Fibroblast of gingiva (primary cell): ENCODE results near the gene ALPK1.
"Not testable (repeated sequence)": the region's sequence is repeated elsewhere in the genome, so short reads cannot be mapped to it uniquely, and the experiment has no call there.

Experiments
- DNase-seq: peaks from one replicate; pipeline ENCODE4 v3.0.0-alpha.2; 2011; ENCODE audit warnings: low read depth

The ALPK1 gene

DNA sequence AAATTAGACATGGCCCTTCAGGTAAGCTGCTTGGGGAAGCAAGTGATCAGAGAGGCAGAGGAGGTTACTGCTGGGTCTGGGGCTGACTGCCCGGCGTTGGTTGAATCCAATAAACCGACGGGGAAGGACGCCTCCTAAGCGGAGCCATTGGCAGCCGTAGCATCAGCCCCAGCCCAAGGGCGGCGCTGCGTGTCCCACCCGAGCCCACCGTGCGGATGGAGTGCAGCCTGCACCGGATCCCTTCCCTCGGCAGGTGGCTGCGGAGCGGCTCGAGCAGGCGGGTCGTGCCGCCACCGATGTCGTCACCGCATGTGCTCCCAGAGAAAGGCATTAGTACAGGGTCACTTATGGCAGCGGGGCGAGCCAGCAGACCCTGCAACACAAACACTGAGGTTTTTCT lies 82.1 kb downstream of the ALPK1 start:
- DNase-seq = no peak

DNA sequence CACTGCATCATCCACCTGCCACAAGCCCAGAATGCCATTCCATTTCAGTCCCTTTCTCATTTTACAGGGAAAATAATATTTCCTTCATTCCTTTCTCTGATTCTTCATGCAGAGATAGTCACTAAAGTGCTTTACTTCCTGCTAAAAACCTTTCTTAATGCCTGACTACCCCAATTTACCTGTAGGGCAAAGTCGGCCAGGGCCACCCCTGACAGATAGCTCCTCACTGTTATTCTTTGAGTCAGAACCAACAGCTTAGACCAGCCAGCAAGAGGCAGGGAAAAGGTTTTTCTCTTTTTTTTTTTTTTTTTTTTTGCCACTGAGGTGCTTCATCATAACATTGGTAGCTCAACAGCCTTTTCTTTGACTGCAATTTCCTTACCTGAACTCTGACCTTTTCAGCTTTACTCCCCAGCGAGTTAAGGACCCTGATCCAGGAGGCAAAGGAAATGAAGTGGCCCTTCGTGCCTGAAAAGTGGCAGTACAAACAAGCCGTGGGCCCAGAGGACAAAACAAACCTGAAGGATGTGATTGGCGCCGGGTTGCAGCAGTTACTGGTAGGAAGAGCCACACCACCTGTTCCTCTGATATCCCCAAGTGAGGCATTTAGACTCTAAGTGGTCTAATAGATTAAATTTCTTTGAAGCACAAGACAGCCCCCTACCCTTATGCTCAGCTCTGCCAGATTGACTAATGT lies 85.0 kb downstream of the ALPK1 start:
- no peak for DNase-seq

DNA sequence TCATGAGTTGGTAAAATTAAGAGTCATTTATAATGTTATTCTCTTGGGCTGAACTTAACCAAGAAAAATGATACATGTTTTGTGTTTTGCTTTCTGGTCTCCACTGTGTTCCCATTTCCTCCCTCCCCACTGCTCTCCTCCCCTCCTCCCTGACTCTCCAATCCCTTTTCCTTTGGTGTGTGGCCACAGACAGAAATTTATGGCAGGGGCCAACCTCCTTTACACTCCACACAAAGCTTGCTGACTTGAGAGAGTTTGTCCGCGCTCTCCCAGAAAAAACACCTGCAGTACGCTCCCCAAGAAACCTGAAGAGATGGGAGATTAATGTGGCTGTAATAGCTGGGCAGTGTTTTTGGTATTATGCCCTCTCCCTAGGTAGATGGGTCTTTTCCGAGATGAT lies 88.9 kb downstream of the ALPK1 start:
- DNase-seq = no peak

DNA sequence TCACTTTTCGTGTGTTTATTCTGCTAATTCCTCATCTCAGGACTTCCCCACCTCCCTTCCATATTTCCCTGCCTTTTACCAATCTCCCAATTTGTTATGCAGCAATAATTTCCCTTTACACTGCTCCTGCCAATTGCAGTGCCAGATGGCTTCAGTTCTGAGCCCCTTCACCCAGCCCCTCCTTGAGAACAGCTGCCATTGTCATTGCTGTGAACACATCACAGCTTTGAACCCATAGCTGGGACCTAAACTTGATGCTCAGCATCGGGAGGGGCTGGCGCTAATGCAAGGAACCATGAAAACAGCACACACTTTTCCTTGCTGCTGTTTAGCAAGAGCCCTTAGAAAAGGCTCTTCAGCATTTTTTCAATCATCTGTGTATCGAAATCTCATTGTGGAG lies 104.9 kb downstream of the ALPK1 start:
- no peak for DNase-seq

DNA sequence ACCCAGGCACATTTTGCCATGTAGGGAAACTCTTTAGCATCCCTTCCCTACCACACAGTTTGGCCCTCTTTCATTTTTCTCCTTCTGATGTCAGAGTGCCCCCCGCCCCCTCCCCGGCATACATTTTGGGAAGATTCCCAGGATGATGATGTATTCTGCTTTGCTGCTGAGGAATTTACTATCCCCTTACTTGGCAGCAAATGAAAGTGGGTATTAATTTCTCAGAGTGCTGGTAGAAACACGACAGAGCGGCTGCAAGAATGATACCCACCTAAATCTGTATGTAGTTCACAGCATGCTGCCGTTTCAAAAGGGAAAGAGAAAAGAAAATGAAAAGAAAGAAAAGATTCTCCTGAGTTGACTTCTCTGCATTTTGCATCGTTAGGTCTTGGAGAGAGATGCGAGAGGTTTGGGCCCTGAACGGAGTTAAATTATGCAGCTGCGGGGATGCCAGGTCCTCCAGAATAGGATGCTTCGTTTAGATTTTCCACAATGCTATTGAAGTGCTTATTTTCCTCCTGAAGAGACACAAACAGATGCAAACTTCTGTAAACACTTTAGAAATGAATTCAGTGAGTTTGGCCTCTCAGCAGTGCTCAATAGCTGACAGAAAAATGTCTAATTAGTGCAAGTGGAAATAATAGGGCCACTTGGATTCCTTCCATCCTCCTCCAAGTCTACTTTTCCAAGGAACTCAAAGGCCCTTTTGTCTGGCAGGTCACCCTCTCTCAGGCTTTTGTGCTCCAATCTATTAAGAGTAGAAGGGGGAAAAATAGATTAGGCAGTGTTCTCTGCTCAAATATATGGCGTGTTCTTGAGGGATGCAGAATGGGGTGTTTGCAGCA lies 106.2 kb downstream of the ALPK1 start:
- peak; percentile 10 for DNase-seq

DNA sequence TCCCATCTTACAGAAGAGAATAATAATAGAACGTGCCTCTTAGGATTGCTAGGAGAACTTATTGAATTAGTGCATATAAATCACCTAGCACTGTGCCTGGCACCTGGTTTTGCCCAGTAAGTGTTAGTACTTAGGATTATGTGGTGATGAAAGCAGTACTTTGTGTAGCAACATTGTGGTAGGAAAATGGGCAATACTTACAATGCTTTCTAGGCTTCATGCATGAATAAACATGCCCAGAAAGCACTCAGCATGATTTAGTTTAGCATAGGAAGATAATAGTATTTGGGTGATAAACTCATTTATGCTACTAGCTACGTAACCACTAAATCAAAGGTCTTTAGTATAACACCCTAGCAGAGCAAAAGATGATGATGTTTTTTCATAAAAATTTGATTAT lies 113.2 kb downstream of the ALPK1 start:
- no peak for DNase-seq

DNA sequence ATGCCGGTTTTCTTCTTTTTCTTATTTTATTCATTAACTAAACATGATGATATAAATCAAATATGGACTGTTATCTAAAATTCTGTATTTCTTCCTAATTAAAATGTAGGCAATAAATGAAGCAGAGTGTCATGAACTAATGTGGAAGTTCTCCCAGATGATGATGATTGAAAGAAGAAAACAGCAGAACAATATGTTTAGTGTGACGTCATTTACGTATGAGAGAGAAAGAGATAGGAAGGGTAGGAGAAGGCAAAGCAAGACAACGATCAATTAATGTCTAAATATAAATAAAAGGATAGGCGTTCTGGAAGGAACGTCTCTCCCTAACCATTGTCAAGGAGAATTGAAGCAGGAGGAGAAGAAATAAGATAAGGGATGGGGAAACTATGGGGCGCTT lies 113.6 kb downstream of the ALPK1 start:
- DNase-seq = no peak

DNA sequence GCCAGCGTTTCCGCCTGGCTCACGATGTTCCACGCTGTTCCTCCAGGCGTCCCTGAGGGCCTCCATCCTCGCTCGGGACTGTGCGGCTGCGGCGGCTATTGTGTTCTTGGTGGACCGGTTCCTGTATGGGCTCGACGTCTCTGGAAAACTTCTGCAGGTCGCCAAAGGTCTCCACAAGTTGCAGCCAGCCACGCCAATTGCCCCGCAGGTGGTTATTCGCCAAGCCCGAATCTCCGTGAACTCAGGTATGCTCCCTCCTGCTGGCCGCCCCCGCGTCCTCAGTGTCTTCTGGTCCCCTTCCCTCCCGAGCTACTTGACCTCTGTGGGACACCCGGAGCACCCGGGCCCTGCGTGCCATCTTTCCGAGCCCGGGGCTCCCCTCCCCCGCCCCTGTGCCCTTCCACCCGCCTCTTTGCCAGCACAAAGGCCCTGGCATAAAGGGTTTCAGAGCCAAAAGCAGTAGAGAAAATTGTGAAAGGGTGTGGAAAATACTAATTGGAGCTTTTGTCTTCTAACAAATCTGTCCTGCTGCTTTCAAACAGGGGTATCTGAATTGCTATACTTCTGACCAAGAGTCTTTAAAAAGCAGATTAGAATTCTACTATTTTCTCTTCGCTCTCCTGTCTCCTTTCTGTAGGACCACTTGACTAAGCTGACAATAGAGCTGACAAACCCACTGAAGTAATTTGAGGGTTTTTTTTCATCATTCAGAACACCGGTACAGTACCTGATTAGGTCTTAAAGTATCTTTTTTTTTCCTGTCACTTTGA lies 114.8 kb downstream of the ALPK1 start:
- no peak for DNase-seq

DNA sequence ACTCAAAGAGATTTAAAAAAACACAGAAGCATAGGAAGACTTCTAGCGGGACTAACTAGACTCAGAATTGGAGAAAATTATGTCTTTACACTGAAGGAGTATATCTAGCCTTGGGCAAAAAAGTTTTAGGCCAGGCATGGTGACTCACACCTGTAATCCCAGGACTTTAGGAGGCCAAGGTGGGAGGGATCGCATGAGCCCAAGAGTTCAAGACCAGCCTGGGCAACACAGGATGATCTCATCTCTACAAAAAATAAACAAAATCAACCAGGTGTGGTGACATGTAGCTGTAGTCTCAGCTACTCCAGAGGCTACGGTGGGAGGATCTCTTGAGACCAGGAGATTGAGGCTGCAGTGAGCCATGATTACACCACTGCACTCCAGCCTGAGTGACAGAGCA lies 119.3 kb downstream of the ALPK1 start:
- DNase-seq = no peak

DNA sequence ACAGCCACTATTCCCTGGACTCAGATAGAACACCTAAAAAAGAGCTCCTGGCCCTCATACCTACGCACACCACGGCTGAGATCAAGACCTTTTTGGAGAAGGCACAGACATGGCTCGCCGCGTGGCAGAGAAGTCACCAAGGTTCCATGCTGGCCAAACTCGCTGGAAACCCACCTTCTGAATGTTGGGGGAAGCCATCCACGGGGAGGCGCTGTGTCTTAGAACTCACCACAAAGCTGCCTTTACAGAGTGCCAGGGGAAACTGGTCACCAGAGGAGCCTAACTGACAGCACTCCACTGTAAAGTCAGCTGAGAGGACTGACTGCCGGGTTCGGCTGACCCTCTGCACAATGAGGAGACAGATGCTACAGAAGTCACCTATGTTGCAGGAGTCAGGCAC lies 120.9 kb downstream of the ALPK1 start:
- DNase-seq = no peak

DNA sequence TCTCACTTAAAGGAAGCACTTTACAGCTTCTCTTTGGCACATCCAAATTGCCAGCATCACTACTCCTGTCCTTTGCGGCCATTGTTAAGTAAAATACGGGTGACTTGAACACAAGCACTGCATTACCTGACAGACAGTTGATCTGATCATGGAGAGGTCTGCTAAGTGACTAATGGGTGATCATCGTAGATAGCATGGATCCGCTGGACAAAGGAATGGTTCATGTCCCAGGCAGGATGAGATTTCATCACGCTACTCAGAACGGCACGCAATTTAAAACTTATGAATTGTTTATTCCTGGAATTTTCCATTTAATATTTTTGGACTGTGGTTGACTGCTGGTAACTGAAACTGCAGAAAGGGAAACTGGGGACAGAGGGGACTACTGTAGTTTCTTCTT lies 124.7 kb downstream of the ALPK1 start:
- peak; percentile 26 for DNase-seq

DNA sequence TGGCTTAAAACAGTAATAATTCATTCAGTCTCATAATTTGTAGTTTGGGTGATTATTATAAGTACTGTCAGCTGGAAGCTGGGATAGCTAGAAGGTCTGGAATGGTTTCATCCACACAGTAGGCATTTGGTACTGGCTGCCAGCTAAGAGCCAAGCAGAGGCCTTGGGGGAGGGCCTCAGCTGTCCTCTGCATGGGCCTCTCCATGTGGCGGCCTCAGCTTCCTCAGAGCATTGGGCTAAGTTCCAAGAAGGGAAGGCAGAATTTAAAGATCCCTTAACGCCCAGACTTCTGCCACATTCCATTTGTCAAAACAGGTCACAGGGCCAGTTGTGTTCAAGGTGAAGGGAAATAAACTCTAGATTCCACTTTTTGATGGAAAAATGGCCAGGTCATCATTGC lies 125.5 kb downstream of the ALPK1 start:
- DNase-seq = no peak

DNA sequence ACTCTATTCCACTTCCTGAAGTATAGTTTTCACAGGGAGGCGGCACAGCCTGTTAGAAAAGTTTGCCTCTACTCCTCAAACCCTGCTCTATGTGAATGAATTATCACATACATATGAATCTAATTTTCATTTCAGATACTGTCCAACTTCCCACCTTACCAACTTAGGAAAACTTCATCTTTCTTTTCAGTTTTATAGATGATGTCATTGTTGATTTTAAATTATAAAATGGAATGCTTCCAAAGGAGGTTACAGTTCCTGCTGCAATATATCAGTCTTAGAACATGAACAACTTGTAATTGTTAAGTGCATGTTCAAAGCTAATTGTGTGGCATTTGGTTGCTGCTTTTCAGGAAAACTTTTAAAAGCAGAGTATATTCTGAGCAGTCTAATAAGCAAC lies 126.4 kb downstream of the ALPK1 start:
- no peak for DNase-seq

DNA sequence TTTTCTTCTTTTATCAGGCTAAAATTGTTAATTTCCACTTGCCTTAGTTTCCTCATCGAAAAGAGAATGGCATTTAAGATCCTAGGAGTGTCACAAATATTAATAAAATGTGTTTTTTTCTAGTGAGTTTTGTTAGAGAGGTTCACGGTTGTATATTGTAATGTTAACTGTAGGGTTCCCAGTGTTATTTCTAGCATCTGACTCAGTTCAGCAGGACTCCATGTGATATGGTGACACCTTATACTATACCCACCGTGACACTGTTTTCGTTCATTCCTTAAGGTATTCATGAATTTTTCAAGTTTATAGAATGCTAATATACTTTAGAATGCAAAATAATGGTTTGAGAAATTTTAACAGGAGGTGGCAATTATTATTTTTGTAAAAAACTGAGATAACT lies 128.7 kb downstream of the ALPK1 start:
- DNase-seq = no peak

DNA sequence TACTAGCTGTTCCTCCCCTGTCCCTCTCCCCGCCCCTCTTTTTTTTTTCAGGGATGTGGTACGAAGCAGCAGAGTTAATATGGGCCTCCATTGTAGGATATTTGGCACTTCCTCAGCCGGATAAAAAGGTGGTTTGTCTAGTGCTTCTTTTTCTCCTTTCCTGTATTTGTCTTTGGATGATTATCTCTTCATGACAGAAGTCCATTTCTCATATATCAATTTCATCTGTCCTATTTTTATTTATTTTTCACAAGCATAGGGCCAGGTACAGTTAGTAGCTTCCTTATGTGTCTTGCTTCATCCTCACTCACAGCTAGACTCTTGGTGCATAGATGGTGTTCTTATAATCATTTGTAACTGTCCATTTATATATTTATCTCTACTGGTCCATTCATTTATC lies 129.2 kb downstream of the ALPK1 start:
- DNase-seq = no peak

DNA sequence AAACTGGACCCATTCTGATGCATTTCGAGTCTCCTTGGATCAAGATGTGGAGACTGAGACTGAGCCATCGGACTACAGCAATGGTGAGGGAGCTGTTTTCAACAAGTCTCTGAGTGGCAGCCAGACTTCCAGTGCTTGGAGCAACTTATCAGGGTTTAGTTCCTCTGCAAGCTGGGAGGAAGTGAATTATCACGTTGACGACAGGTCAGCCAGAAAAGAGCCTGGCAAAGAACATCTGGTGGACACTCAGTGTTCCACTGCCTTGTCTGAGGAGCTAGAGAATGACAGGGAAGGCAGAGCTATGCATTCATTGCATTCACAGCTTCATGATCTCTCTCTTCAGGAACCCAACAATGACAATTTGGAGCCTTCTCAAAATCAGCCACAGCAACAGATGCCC lies 134.0 kb downstream of the ALPK1 start:
- DNase-seq = no peak

DNA sequence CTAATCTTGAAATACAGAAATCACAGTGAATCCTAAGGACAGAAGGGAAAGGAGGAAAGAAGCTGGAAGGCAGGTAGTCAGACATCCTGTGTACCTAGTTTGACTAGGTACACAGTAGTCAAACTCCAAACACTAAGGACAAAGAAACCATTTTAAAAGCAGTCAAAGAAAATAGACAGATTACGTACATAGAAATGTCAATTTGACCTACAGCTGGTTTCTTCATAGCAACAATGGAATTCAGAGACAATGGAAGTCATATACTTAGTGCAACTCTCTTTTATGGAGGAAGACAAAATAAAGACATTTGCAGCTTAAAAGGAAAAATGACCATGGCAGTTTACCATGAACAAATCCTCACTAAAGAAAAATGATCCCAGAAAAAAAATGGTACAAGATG lies 139.8 kb downstream of the ALPK1 start:
- no peak for DNase-seq

DNA sequence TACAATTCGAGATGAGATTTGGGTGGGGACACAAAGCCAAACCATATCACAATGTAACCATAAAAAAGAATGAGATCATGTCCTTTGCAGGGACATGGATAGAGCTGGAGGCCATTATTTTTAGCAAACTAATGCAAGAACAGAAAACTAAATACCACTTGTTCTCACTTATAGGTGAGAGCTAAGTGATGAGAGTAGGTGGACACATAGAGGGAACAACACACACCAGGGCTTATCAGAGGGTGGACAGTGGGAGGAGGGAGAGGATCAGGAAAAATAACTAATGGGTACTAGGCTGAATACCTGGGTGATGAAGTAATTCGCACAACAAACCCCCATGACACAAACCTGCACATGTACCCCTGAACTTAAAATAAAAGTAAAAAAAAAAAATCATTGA lies 145.1 kb downstream of the ALPK1 start:
- not testable (repeated sequence) for DNase-seq

DNA sequence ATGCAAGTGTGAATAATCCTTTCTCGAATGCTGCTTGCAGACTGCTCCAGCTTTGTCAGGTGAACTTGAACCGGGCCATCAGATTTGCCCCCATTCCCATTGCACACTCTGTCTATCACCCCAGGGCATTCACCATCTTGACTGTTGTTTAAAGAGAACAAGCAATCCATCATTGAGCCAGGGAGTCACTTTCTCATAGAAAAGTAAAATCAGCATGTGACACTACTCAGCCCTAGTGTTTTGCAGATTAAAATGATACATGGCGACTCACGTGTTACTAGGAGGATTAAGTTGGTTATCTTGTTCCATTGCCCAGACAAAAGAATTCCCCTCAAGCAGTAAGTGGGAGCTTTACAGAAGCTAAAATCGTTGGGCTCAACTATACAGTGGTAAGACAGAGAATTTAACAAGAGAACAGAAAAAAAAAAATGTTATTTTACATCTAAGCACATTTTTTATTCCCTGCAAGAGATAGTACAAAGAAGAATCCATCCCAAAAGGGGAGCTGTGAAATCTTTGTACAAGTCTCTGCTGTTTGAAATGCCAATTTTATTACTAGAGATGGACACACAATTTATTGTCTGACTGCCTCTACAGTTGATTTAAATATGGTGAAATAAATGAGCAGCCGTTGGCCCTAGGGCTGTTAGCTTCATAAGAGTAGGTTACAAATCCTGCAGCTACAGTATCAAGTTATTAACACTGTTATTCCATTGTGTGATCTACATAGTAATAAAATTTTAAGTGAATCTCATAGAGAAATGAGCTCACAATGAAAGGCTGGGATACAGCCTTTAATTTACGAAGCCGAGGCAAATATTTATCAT lies 151.3 kb downstream of the ALPK1 start:
- no peak for DNase-seq

DNA sequence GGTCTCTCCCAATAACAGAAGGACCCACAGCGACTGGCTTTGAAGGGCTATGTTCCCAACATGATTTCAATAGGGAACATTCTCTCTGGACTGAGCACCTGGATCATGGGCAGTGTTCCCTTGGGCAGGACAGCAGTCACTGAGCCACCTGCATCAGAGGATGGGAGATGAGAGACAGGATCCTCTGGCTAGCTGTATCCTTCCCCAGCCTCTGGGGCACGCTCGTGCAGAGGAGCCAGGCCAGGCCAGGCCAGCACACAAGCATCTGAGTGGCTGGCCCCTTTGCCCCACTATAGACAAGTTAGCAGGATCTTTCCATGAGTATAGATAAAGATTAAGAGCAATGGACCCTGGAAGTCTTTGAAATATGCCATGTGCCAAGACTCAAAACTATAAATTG lies 152.5 kb downstream of the ALPK1 start:
- DNase-seq = no peak

DNA sequence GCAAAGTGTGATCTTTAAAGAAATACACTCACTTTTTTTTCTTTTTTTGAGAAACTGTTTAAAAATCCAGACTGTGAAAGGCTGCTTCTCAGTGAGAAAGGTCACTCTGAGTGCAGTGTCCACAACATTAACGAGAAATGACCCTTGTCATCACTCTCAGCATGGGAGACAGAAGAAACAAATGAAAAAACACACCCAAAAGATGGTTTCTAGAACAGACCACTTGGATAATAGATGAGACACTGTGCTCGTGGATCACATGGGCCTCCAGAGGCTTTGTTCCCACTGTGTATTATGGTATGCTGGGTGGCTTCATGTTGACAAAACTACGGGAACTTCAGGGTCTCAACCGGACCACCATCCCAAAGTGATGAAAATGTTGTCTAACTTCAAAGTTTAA lies 153.9 kb downstream of the ALPK1 start:
- no peak for DNase-seq

DNA sequence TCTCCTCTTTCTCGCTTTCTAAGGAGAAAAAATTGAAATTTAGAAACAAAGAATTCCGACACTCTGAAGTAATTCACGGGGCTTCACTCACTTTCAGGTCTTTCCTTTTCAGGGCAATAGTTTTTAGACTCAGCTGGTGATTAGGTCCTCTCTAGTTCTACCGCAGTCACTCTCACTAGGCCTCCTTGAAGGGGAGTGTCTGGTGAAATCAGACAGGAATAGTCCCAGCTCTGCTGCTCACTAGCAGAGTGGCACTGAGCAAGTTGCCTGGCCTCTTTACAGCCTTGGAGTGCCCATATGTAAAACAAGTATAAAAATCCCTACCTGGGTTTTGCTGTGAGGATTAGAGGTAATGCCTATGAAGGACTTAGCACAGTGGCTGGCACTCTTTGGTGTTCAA lies 154.7 kb downstream of the ALPK1 start:
- DNase-seq = no peak
